GM18873 (cell line): ENCODE measurements around the gene SART1.
"Not testable (repeated sequence)": the region's sequence is repeated elsewhere in the genome, so short reads cannot be mapped to it uniquely, and the experiment has no call there.

Source experiments
- ATAC-seq: cut with Tn5 transposase; IDR thresholded peaks from one replicate; pipeline ENCODE4 v1.9.1; 2021; ENCODE audit warnings: mild to moderate bottlenecking, moderate library complexity, moderate number of reproducible peaks; ENCODE audit not compliant: unreplicated experiment, low FRiP score

Gene SART1

GRCh38 chr11:66014804-66015453 lies 53.4 kb downstream of the SART1 start:
- ATAC-seq = no peak

DNA sequence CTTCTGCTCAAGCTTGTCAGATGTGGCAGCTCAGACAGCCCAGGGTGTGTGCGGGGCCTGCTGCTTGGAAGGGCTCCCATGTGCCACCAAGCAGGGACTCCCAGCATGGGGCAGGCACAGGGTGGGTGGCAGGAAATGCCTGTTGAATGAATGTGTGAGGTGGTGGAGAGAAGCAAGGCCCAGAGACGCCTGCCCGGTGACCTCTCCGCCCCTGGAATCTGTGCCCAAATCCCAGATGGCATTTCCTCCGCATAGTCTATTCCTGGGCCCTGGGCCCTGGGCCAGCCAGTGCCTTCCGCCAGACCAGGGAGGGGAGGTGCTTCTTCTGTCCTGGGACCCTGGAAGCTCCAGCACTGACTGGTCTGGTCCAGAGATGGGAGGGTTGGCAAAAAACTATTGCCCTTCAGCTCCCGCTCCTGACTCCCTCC lies 53.9 kb downstream of the SART1 start:
- no peak for ATAC-seq

DNA sequence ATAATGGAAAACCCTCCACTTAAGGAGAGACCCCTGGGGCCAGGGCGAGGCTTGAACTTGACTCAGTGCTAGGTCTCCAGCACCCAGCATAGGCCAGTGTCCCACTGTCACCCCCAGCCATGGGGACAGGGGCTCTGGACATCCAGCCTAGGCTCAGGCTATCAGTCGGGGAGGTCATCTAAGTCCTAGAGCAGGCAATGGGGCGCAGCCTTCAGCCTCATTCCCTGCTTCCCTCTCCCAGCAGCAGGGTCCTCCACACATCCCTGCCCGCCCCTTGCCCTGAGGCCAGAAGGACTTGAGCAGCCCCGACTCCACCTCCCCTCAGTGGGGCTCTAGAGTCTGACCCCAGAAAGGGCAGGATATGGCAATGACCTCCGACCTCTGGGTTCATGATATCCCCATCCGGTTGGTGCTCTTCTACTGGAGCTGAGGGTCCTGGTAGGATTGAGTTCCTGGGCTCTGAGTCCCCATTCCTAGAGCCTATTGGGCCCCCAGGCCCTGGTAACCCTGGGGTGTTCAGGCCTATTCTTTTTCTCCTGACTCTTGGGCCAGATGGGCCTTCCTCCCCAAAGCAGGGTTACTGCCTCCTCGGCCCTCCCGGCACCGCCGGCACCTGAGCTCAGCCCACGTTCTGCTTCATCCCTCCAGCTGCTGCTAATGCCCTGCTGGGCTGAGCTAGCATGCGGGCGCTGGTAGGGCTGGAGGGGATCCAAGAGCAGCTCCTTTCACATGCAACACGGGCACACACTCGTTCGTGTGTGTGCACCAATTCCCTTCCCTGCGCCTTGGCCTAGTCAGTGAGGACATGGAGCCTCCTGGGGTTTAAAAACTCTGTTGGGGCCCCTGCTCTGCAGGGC lies 54.6 kb downstream of the SART1 start:
- no peak for ATAC-seq

GRCh38 chr11:66016793-66017177 lies 55.3 kb downstream of the SART1 start:
- no peak for ATAC-seq

DNA sequence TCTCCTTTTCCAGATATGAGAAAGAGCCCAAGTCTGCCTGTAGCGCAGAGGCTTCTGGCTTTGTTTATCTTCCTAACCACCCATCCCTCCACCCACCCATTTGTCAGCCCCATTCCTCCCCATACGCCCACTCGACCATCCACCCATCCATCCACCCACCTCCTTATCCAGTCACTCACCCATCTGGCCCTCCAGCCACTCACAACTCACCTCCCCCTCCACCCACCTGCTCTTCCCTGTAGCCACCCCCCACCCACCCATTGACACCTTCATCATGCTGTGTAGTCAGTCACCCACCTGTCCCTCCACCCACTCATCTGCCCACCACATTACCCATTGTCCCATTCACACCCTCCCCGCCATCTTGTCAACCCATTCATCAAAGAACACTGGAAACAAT lies 55.8 kb downstream of the SART1 start:
- ATAC-seq = no peak

GRCh38 chr11:66020212-66020611 lies 58.7 kb downstream of the SART1 start:
- ATAC-seq = no peak

DNA sequence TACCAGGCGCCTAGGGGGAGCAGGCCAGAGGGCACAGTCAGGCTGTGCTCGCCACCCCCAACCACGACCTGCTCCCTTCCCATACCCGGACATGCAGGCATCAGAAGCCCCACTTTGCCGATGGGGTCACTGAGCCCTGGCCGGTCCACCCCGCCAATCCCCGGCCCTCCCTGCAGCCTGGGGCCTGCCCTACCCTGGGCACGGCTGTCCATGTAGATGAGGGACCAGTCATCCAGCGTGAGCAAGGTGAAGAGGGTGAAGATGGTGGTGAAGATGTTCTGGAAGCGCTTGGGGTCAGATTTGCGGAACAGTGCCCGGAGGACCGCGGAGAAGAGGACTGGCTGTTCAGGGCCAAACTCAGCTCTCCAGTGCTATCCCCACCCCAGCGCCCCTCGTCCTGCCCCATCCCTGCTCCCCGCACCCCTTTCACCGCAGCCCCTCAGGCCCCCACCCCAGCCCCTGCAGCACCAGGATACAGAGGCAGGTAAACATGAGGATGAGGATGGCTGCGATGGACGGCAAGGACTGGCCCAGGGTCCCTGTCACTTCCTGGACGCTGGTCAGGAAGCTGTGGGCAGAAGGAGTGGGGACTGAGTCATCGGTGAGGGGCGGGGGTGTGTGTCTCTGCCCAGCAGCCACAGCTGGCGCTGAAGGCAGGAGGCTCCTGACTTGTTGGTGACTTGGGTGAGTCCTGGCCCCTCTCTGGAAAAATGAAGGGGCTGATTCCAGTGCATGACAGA lies 59.3 kb downstream of the SART1 start:
- ATAC-seq = no peak

DNA sequence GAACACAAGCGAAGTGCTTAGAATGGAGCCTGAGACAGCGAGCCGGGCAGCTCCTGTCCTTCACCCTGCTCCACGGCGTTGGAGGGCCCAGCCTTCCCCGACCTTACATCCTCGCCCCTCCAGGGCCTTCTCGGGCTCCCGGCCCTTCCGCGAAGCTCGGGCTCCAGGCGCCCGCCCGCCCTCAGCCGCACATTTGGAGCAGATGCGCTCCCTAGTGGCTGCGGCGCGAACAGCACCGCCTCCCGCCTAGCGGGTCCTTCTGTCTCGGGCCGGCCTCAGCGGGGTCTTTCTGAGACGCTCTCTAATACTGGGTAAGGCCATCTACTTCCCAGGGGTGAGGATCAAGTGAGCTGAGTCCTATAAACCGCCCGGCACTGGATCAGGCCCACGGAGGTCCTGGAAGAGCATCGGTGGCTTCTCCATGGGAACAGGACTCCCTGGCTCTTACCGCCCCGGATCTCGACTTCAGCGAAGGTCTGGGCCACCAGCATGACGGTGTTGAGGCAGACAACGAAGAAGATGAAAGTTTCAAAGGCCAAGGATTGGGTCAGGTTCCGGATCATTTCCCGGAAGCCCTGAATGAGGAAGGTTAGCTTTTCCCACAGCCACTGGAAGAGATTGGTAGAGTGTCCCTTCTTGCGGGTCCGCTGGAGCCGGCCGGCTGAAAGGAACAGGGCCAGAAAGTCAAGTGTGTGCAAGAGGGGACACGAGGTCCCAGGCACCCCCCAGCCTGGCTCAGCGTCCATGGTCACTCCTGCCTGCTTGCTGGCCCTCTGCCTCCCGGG lies 61.1 kb downstream of the SART1 start:
- ATAC-seq = no peak

DNA sequence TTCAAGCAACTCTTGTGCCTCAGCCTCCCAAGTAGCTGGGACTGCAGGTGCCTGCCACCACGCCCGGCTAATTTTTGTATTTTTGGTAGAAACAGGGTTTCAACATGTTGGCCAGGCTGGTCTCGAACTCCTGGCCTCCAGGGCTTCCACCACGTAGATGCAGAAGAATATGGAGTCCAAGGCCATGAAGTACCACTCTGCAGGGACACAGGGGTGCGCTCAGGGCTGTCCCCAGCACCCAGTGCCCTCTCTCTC lies 61.6 kb downstream of the SART1 start:
- not testable (repeated sequence) for ATAC-seq

GRCh38 chr11:66026017-66026529 lies 64.5 kb downstream of the SART1 start, which contains the start of gene CATSPER1:
CATSPER1 (minus strand) TSS chr11:66026479; CDS start chr11:66026379, 100 bp downstream.
- no peak for ATAC-seq
